Stimulated activated naive CD8-positive, alpha-beta T cell treated with anti-CD3 and anti-CD28 coated beads, Interleukin-15, Interleukin-2, amounts not matched to agents 100 U/mL and 50 U/mL, for 24 hours (primary cell): ENCODE results near the gene NCAPH2.

Experiments used
- ATAC-seq: fragments of 150-1000 bp; cut with Tn5 transposase; one replicate; pipeline ENCODE4 v1.10.0; 2021
- DNase-seq: peaks from one replicate; pipeline ENCODE4 v3.0.0; 2021

Gene NCAPH2

GRCh38 chr22:50548921-50549790 lies 41.1 kb downstream of the NCAPH2 start:
- no peak for DNase-seq
- peak; percentile 5 for ATAC-seq

GRCh38 chr22:50550395-50550794 lies 42.4 kb downstream of the NCAPH2 start:
- DNase-seq (no peak), ATAC-seq (no peak)

GRCh38 chr22:50551160-50551752 lies 43.2 kb downstream of the NCAPH2 start:
- DNase-seq = no peak
- no peak for ATAC-seq

GRCh38 chr22:50553310-50553709 lies 45.3 kb downstream of the NCAPH2 start:
- DNase-seq (no peak), ATAC-seq (no peak)

GRCh38 chr22:50556703-50557102 lies 48.7 kb downstream of the NCAPH2 start:
- DNase-seq = no peak
- ATAC-seq = no peak

GRCh38 chr22:50560034-50560433 lies 52.0 kb downstream of the NCAPH2 start:
- DNase-seq (no peak), ATAC-seq (no peak)

GRCh38 chr22:50561401-50562358 lies 53.7 kb downstream of the NCAPH2 start:
- ATAC-seq = no peak
- DNase-seq = no peak

- DNase-seq = peak; percentile 99
- peak; percentile 98 for ATAC-seq
These were observed 54.7 kb downstream of the NCAPH2 start, which contains the start of gene SYCE3 for GRCh38 chr22:50562523-50563412. Gene SYCE3, minus strand, starts transcription at chr22:50562919. Its CDS starts 6,514 bp downstream, at chr22:50556405.

- DNase-seq = no peak
- no peak for ATAC-seq
These were observed 55.6 kb downstream of the NCAPH2 start for GRCh38 chr22:50563413-50564160.

- DNase-seq (no peak), ATAC-seq (no peak)
These were observed 56.3 kb downstream of the NCAPH2 start for GRCh38 chr22:50564289-50564688.

GRCh38 chr22:50567721-50568252 lies 59.8 kb downstream of the NCAPH2 start:
- DNase-seq = no peak
- no peak for ATAC-seq

- DNase-seq (no peak), ATAC-seq (no peak)
These were observed 60.6 kb downstream of the NCAPH2 start for GRCh38 chr22:50568626-50569025.

GRCh38 chr22:50569041-50569459 lies 61.0 kb downstream of the NCAPH2 start:
- no peak for DNase-seq
- no peak for ATAC-seq

- ATAC-seq = no peak
- no peak for DNase-seq
These were observed 62.0 kb downstream of the NCAPH2 start for GRCh38 chr22:50569896-50570535.

GRCh38 chr22:50570861-50571260 lies 62.8 kb downstream of the NCAPH2 start:
- ATAC-seq (no peak), DNase-seq (no peak)

GRCh38 chr22:50571264-50572175 lies 63.5 kb downstream of the NCAPH2 start:
- ATAC-seq (no peak), DNase-seq (no peak)

- ATAC-seq (no peak), DNase-seq (no peak)
These were observed 64.9 kb downstream of the NCAPH2 start for GRCh38 chr22:50572965-50573364.

- no peak for DNase-seq
- ATAC-seq = no peak
These were observed 65.7 kb downstream of the NCAPH2 start for GRCh38 chr22:50573491-50574382.
